DMS153 (cell line): ENCODE data around the gene MTUS2.

Experiments
- DNase-seq: peaks from one replicate; lab custom pipeline; 2025; lab: John Stamatoyannopoulos, UW

Gene MTUS2

GRCh38 chr13:28820099-28821051 lies at the start of gene MTUS2:
Gene MTUS2, plus strand, starts transcription at chr13:28820339.
- DNase-seq = peak; percentile 13

GRCh38 chr13:28778308-28779215 lies 41.6 kb upstream of the MTUS2 start:
- DNase-seq = no peak

- no peak for DNase-seq
Observed at GRCh38 chr13:28792992-28793391, 27.1 kb upstream of the MTUS2 start.

GRCh38 chr13:28794396-28794795 lies 25.7 kb upstream of the MTUS2 start:
- DNase-seq = no peak

- no peak for DNase-seq
Observed at GRCh38 chr13:28796938-28797257, 23.2 kb upstream of the MTUS2 start.

GRCh38 chr13:28805193-28805819 lies 14.8 kb upstream of the MTUS2 start:
- DNase-seq = no peak

GRCh38 chr13:28817204-28817603 lies 2.9 kb upstream of the MTUS2 start:
- DNase-seq = no peak

GRCh38 chr13:28819046-28819730 lies 951 bp upstream of the MTUS2 start:
- DNase-seq = no peak

- DNase-seq = no peak
Observed at GRCh38 chr13:28819735-28820098, 422 bp upstream of the MTUS2 start.

- no peak for DNase-seq
Observed at GRCh38 chr13:28822151-28822550, 2.0 kb downstream of the MTUS2 start.

GRCh38 chr13:28822801-28823200 lies 2.7 kb downstream of the MTUS2 start:
- no peak for DNase-seq

GRCh38 chr13:28825379-28825778 lies 5.2 kb downstream of the MTUS2 start:
- no peak for DNase-seq

- DNase-seq = no peak
Observed at GRCh38 chr13:28826368-28826767, 6.2 kb downstream of the MTUS2 start.

GRCh38 chr13:28830580-28830979 lies 10.4 kb downstream of the MTUS2 start:
- no peak for DNase-seq

- DNase-seq = no peak
Observed at GRCh38 chr13:28831117-28831516, 11.0 kb downstream of the MTUS2 start.

- no peak for DNase-seq
Observed at GRCh38 chr13:28837111-28837510, 17.0 kb downstream of the MTUS2 start.

- DNase-seq = no peak
Observed at GRCh38 chr13:28843639-28844038, 23.5 kb downstream of the MTUS2 start.

- no peak for DNase-seq
Observed at GRCh38 chr13:28849441-28849840, 29.3 kb downstream of the MTUS2 start.

- DNase-seq = no peak
Observed at GRCh38 chr13:28850226-28850625, 30.1 kb downstream of the MTUS2 start.

- no peak for DNase-seq
Observed at GRCh38 chr13:28851422-28851821, 31.3 kb downstream of the MTUS2 start.

GRCh38 chr13:28854657-28855056 lies 34.5 kb downstream of the MTUS2 start:
- DNase-seq = no peak

GRCh38 chr13:28856287-28856686 lies 36.1 kb downstream of the MTUS2 start:
- DNase-seq = no peak
